Measurements from ENCODE around the gene ADORA2B. TPM values are rescaled to one million over a fixed set of nuclear protein-coding genes. Genes with fewer than 3 reads are reported as not detected.

ADORA2B gene
- polyA plus RNA-seq, 3 donors: 0.22 to 0.92 (median 0.85) TPM

DNA sequence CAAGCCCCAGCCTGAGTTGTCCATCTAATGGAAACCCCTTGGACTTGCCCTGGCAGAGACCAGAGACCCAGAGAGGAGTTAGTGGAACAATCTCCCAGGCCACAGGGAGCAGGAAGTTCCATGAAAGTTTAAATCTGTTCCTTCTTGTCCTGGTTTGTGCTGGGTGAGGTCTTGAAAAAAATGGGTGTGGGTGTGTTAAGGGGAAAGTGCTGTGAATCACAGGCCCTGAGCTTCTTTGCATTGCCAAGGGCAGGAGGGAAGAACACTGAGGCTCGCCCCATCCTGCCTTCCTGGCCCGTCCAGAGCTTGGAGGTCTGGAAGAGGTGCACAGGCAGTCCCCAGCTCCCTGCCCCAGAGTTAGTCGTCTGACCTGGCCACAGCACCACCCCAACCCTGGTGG, 2.3 kb downstream of the ADORA2B start:
- 77 to 95% (median 84%) methylated on average over 3 of the region's 3 CpGs for WGBS, 3 donors
- no peak overlapping the region for H3K27ac ChIP-seq (ENCODE audit: low read depth, low read length)

DNA sequence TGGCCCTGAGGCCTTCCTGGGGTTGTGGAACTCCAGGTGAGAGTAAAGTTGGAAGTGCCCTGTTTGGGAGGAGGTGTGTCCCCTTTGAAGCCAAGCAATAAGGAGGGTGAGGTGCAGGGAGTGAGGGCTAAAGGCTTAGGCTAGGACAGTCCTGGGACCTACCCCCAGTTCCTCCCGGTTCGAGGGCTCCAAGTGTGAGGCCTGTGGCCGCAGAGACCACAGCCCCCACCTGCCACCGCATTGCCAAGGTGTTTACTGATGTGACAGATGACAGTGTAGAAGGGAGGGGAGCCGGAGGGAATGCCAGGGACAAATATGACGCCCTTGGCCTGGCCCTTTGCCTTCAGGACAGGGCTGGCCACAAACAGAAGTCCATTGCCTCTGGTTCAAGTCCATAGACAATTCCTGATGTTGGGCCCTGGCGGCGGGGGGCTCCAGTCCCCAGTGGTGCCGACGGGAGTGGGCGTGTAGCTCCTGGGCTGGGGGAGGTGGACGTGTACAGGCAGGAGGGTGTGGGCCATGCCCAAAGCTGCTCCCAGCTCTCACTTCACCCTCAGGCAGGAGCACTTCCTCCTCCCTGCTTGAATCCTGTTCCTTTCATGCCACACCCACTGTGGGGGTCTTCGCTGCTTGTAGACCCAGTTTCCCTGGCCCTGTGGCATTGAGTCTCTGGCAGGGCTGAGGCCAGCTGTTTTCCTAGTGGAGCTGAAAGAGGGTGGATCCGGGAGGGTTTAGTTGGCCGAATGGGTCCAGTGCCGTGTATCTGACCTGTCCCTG, 3.2 kb downstream of the ADORA2B start:
- 87 to 94% (median 90%) methylated on average over 11 to 16 of the region's 16 CpGs for WGBS, 3 donors
- H3K27ac ChIP-seq (ENCODE audit: low read depth, low read length): no peak overlapping the region

DNA sequence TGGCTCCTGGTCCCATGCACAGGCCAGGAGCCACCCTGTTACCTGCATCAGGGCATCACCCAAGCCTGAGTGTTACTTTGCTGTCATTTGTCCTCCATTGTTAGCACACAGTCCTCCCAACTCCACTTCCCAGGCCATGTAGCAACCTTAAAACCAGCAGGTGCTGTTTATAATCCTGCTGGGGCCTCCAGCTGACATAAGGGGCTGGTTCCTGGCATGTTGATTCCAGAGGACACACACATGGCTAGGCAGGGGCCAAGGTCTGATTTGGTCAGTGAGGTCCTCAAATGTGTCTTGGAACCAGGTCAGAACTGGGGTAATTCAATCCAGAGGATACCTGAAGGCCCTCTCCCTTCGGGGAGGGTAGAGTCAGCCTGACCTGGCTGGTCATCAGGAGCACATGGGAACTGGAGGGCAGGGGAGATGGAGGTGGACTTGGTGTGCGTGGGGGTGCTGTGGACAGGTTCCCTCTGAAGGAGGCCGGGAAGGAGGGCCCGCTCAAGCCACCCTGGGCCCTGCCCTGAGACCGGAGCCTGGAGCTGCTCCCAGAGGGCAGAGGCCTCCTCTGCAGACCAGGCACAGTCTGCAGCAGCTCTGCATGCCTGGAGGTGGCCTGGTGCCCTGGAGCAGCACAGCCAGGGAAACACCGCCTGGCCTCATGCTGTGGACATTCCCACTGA, 6.6 kb downstream of the ADORA2B start:
- no peak overlapping the region for H3K27ac ChIP-seq (ENCODE audit: low read depth, low read length)
- WGBS, 3 donors: 94 to 98% (median 95%) methylated on average over 6 of the region's 6 CpGs

DNA sequence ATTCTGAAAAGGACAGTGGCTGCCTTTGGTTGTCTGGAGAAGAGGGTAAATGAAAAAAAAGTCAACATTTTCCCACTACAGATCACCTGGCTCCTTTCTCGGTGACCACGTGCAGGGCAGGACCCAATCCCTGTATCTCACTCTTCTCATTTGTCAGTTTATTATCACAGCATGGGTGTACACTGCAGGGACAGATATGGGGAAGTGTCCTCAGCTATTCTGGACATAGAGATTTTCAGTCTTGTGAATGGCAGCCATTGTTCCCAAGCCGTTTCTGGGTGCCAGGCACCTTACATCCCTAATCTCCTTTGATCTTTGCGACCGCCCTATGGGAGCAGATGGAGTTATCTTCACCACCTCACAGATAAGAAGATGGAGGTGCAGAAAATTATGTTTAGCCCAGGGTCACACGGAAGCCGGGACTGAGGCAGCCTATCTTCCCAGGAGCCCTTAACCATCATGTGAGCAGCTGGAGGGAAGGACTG, 7.2 kb downstream of the ADORA2B start:
- 64 to 88% (median 83%) methylated on average over 7 of the region's 7 CpGs for WGBS, 3 donors

DNA sequence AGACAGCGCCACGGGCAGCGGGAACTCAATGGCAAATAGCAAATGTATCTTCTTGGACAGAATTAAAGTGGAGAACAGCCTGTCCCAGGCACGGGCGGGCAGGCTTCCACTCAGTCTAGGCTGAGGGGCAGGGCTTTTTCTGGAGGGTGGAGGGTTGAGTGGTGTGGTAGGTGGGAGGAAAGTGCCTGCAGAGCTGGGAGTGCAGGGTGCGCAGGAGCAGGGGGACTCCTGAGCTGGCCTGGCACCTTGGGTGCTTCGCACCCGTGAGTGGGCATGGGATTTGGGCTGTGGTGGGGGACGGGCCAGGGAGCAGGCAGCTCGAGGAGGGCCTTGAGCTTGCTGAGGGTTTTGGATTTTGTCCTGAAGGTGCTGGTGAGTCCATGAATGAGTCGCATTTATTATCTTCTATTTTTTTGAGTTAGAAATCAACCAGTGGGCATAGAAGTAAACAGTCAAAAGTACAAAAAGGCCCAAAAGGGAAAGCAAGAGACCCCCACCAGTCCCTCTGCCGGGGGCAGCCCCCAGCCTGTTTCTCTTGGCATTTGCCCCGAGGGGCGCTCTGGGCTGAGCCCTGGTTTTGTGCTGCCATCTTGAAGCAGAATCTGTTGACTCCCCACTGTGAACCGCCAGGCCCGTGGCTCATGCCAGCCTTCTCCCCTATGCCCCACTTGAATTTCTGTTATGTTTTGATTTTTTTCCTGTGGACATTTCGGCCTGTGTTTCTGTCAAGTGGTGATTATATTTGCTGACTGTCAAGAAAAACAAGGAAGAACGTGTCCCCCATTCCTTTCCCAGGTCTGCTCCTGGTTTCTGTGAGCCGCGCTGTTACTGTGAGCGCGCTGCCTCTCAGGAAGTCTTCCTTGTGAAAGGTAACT, 8.2 kb downstream of the ADORA2B start:
- 77 to 81% (median 78%) methylated on average over 22 of the region's 22 CpGs for WGBS, 3 donors
- no peak overlapping the region for H3K27ac ChIP-seq (ENCODE audit: low read depth, low read length)

More for the DNA sequence above, 7.2 kb downstream of the ADORA2B start:
- no peak overlapping the region for H3K27ac ChIP-seq (ENCODE audit: low read depth, low read length)

DNA sequence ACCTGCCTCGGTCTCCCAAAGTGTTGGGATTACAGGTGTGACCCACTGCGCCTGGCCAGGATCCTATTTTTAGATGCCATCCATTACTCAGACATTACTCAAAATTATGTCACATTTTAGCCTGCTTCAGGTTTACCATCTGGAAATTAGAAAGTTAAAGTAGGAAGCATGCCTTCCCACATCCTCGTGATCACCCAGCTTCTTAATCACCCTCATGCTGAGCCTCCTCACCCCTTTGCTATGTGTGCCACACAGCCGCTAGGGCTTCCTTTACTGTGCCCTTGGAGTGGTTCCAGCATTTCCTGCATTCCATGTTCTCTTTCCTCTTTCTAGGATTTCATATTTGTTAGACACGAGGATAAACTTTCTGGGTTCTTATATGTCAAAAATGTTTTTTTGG, 9.3 kb downstream of the ADORA2B start:
- whole genome bisulfite sequencing, 3 donors: 53 to 69% (median 54%) methylated on average over 5 of the region's 5 CpGs
- H3K27ac ChIP-seq (ENCODE audit: low read depth, low read length): no peak overlapping the region

DNA sequence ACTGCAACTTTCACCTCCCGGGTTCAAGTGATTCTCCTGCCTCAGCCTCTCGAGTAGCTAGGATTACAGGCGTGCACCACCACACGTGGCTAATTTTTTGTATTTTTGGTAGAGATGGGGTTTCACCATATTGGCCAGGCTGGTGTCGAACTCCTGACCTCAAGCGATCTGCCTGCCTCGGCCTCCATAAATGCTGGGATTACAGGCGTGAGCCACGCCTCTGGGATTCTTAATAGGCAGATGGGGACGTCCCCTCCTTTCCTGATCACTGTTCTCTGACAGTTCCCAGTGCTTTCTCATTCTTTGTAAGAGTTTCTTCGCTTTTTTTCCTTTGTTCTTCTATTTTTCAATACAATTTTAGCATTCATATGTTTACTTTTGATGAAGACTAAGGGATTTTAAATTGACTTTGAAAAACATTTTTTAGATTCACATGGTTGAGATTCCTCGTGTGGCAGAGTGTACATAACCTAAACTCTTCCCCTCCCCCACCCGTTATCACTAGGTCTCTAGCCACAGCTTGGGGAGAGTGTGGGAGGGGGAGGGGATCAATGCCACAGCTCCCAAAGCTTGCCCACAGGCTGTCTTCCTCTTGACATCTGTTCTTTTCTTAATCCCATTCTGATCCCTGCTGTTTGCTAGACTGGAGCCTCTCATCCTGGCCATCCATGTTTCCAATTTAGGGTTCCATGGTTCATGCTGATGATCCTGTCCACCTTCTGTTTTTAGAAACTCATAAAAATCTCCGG, 11.0 kb downstream of the ADORA2B start:
- H3K27ac ChIP-seq (ENCODE audit: low read depth, low read length): no peak overlapping the region
- 79 to 85% (median 80%) methylated on average over 14 of the region's 14 CpGs for WGBS, 3 donors

DNA sequence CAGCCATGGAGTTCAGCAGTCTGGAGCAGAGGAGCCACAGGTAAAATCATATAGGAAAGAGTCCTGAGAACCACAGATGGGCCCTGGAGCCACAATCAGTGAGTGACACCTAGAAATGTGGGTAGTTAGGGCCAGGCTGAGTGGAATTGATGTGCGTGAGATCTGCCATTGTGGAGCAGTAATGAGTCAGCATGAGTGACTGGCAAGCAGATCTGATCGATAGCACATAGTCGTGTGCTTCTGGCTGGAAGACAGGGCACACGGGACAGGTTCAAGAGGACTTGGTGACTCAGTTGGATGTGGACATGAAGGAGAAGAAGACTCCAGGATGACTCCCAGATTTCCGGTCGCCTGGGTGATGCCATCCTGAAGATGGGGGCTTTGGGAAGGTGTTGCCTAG, 12.3 kb downstream of the ADORA2B start:
- WGBS, 3 donors: 88 to 92% (median 91%) methylated on average over 6 of the region's 6 CpGs

DNA sequence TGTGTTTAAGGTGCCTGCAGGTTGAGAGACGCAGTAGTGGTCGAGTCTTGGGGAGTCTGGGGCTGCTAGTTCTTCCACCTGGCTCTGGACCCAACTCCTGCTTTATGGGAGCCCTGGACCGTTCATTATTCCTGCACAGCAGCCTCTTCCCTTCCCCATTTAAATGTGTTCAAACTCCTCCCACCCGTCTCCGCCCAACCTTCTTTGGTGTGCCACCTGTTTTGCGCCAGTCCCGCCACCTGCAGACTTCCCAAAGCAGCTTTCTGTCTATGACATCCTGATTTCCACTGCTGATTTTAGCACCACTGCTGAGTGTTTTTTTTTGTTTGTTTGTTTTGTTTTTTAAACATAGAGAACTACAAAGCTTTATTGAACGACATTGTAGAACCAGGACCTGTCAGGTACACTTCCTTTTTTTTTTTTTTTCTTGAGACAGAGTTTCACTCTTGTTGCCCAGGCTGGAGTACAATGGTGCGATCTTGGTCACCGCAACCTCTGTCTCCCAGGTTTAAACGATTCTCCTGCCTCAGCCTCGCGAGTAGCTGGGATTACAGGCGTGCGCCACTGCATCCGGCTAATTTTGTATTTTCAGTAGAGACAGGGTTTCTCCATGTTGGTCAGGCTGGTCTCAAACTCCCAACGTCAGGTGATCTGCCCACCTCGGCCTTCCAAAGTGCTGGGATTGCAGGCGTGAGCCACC, 12.8 kb downstream of the ADORA2B start:
- WGBS, 3 donors: 85 to 95% (median 90%) methylated on average over 17 to 19 of the region's 19 CpGs
- no peak overlapping the region for H3K27ac ChIP-seq (ENCODE audit: low read depth, low read length)

More for the DNA sequence above, 12.3 kb downstream of the ADORA2B start:
- H3K27ac ChIP-seq (ENCODE audit: low read depth, low read length): no peak overlapping the region

DNA sequence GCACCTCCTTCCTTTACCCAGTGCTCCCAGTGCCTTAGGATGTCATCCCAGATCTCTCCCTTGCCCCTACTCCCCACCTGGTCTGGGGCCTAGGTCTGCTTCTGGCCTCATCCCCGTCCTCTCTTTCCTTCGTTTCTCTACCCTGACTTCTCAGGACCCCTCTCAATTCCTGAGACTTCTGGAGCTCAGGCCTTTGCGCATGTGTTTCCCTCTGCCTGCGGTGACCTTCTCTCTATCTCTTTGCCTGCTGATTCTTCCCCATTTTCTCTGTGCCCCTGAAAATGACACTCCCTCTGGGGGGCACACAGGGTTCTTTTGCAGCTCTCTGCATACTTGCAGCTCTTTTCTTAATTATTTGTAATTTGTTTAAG, 13.5 kb downstream of the ADORA2B start:
- 66 to 97% (median 68%) methylated on average over 4 of the region's 4 CpGs for WGBS, 3 donors
- no peak overlapping the region for H3K27ac ChIP-seq (ENCODE audit: low read depth, low read length)

DNA sequence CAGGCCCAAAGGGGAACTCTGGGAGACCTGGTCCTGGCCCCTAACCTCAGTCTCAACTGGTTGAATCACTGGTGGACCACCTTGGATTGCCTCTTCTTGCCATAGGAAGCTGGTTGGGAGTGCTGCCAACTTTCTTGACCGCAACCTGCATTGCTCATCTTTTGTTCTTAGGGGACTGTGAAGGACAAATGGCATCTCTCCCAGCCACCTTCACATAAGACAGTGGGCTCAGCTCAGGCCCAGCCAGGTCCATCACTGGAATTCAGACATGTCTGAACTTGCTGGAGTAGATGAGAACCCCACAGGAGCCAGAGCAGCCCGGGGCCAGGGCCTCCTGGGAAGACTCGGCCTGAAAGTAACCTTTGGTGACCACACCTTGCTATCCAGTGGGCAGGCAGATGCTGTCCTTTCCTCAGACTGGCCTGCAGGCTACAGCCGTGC, 18.8 kb downstream of the ADORA2B start:
- no peak overlapping the region for H3K27ac ChIP-seq (ENCODE audit: low read depth, low read length)
- WGBS, 3 donors: 82 to 87% (median 83%) methylated on average over 4 of the region's 4 CpGs

DNA sequence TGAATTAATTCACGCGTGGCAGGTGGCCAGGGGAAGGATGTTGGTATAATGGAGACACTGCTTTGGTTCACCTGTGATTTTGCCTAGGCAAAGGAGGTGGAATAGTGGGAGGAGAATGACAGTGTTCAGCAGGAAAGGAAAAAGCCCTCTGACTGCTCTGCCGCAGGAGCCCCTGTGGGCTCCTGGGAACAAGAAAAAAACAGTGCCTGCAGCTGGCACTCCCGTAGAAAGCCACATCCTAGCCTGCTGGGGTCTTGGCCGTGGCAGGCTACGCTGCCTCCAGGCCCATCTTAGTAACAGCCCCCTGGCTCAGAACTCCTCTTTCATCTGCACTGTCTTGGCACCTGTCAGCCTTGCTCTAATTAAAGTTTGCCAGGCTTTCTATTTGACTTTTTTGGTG, 20.6 kb downstream of the ADORA2B start:
- H3K27ac ChIP-seq (ENCODE audit: low read depth, low read length): no peak overlapping the region
- 55 to 79% (median 63%) methylated on average over 6 of the region's 6 CpGs for WGBS, 3 donors

DNA sequence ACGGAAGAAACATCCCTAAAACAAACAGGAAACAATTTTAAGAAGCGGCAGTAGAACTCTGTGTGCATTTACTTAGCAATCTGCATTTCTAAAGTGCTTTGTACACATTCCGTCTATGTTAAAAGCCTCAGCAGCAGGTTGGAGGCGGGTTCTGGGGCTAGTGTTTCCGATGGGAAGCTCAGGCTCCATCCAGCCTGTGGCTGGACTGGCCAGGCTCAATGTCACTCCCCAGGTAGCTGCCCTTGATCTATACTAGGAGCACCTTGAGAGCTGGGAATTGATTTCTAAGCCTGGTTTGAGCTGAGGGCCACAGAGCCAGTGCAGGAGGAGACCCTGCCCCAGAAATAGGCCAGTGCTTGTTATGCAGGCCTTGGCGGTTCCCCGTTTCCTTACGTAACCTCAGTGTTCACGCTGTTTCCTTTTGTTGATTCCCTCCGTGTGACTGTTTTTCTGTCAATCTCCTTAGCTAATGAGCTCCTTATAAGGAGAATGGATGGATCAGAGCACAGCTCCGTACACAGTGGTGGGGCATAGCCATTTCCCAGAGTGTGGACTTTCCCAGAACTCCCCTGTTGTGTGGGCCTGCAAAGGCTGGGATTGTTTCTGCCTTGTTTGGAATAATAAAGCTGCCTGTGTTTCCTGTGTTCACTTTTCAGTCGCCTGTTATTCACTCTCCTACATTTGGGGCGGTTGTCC, 21.4 kb downstream of the ADORA2B start:
- no peak overlapping the region for H3K27ac ChIP-seq (ENCODE audit: low read depth, low read length)
- WGBS, 3 donors: 28 to 48% (median 48%) methylated on average over 13 of the region's 13 CpGs

DNA sequence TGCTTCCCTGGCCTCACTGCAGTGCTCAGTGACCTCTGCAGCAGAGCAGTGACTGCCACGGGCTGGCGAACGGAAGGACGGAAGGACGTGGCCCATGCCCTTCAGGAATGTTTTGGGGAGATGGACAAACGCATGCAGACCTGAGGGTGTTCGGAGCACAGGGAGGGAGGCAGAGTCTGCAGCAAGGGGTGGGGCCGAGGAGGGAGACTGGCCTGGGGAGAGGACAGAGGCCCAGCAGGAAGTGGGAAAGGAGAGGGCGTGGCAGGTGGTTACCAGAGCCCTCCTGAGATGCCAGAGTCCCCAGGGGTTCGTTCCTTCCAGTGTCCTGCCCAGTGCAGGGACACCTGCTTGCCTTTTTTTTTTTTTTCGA, 21.9 kb downstream of the ADORA2B start:
- H3K27ac ChIP-seq (ENCODE audit: low read depth, low read length): no peak overlapping the region
- 42 to 66% (median 60%) methylated on average over 11 of the region's 11 CpGs for WGBS, 3 donors

DNA sequence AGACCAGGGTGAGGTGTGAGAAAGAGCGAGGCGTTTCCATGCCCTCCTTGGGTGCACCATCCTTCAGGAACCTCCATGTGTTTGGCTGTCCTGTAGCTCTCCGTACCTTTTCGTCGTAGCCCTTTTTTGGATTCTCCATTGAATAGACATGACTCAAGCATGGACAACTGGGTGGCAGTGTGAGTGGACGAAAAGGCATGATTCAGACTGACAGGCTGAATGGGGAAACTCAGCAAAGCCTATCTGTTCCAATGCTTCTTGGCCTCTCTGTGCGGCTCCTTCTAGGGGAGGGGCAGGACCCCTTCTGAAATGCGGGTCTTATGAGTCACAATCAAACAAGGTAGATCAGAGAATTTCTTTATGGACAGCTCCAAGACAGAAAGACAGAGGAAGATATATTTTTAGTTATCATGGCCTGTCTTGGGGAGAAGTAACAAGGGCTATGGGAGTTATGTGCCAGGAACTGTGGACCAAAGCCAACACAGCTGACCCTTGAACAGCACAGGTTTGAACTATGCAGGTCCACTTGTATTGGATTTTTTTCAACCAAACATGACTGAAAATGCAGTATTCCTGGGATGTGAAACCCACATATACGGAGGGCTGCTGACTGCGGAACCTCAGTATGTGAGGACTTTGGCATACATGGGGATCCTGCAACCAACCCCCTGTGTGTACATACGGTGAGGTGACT, 22.9 kb downstream of the ADORA2B start:
- H3K27ac ChIP-seq (ENCODE audit: low read depth, low read length): no peak overlapping the region
- WGBS, 3 donors: 89 to 94% (median 91%) methylated on average over 11 of the region's 11 CpGs

DNA sequence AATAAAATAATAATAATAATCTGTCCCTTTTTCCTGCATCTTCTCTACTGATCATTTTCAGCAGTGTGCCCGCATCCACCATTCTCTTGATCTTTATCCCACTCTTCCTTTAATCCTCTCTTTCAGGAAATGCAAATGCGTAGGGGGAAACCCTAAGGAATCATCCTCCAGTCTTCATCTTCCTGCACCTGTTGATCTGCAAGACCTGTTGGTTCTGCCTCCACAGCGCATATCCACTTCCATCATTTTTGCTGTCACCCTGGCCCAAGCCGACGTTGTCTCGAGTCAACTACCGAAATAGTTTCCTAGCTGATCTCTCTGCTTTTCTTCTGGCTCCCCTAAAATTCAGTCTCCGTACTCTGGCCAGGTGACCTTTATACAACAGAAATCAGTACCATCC, 24.5 kb downstream of the ADORA2B start:
- H3K27ac ChIP-seq (ENCODE audit: low read depth, low read length): no peak overlapping the region
- 93 to 94% (median 94%) methylated on average over 8 of the region's 8 CpGs for WGBS, 3 donors

DNA sequence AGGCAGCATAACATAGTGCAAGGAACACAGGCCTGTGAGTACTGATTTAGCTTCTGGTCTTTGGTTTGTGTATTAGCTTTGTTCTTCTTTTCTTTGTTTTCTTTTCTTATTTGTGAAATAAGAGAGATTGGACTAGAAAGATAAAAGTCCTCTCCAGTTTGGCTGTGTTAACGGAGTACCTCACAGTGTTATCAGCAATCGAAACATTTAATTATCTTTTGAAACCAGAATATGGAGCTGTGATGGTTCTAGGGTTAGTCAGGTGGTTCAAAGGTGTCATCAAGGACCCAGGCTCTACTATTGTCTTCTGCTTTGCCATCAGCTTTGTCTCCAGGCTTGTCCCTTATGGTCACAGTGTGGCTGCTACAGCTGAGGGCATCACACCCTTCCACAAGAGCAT, 25.6 kb downstream of the ADORA2B start:
- 71 to 98% (median 97%) methylated on average over 2 of the region's 2 CpGs for WGBS, 3 donors
- H3K27ac ChIP-seq (ENCODE audit: low read depth, low read length): no peak overlapping the region

All from adipose tissue (tissue), 3 donors.